Naive B cell (primary cell): ENCODE measurements around the gene TLDC2. TPM values are rescaled to one million over a fixed set of nuclear protein-coding genes. Genes with fewer than 3 reads are reported as not detected.
"Not testable (repeated sequence)": the region's sequence is repeated elsewhere in the genome, so short reads cannot be mapped to it uniquely, and the experiment has no call there.

ENCODE experiments used
- ATAC-seq, 2 donors: fragments of 150-1000 bp; cut with Tn5 transposase; 2 replicates each; pipeline ENCODE4 v1.10.0; 2021; ENCODE audit warnings: low read depth in 2 of 2, mild to moderate bottlenecking in 2 of 2, moderate library complexity in 2 of 2
- DNase-seq: peaks from one replicate; pipeline ENCODE4 v3.0.0; 2022
- H3K27ac Mint-ChIP-seq, 6 donors: one replicate each; pipeline ENCODE4 v1.8.0; 2020 to 2022; ENCODE audit warnings: mild to moderate bottlenecking in 6 of 6, mixed read lengths in 6 of 6, moderate library complexity in 5 of 6, inconsistent platforms in 2 of 6
- H3K27me3 Mint-ChIP-seq, 3 donors: one replicate each; pipeline ENCODE4 v1.8.0; 2021 to 2022; ENCODE audit warnings: mixed read lengths in 3 of 3, mild to moderate bottlenecking in 1 of 3
- H3K36me3 Mint-ChIP-seq, 2 donors: one replicate each; pipeline ENCODE4 v1.8.0; 2020 to 2022; ENCODE audit warnings: mixed read lengths in 2 of 2, inconsistent platforms in 1 of 2, mild to moderate bottlenecking in 1 of 2
- H3K4me1 Mint-ChIP-seq, 3 donors: one replicate each; pipeline ENCODE4 v1.8.0; 2020 to 2022; ENCODE audit warnings: mixed read lengths in 3 of 3, inconsistent platforms in 1 of 3, mild to moderate bottlenecking in 1 of 3, moderate library complexity in 1 of 3
- H3K4me3 Mint-ChIP-seq, 8 donors: one replicate each; pipeline ENCODE4 v1.8.0; 2020 to 2022; ENCODE audit warnings: mild to moderate bottlenecking in 8 of 8, mixed read lengths in 8 of 8, moderate library complexity in 8 of 8, inconsistent platforms in 2 of 8
- H3K9me3 Mint-ChIP-seq, 7 donors: one replicate each; pipeline ENCODE4 v1.8.0; 2020 to 2022; ENCODE audit warnings: mixed read lengths in 7 of 7, mild to moderate bottlenecking in 5 of 7, inconsistent platforms in 2 of 7, moderate library complexity in 1 of 7
- polyA plus RNA-seq, 6 donors: library from polyadenylated mRNA; unstranded; fragments of 300-500 nt; fragmentation: Illumina TruSeq; gene quantifications; one replicate each; pipeline ENCODE4 v1.2.3, GENCODE V29; 2021; ENCODE audit warnings: low read depth in 6 of 6

The TLDC2 gene
- under 1 TPM in 1 of 6 donors, not detected in 5; 0.27 TPM for polyA plus RNA-seq

DNA sequence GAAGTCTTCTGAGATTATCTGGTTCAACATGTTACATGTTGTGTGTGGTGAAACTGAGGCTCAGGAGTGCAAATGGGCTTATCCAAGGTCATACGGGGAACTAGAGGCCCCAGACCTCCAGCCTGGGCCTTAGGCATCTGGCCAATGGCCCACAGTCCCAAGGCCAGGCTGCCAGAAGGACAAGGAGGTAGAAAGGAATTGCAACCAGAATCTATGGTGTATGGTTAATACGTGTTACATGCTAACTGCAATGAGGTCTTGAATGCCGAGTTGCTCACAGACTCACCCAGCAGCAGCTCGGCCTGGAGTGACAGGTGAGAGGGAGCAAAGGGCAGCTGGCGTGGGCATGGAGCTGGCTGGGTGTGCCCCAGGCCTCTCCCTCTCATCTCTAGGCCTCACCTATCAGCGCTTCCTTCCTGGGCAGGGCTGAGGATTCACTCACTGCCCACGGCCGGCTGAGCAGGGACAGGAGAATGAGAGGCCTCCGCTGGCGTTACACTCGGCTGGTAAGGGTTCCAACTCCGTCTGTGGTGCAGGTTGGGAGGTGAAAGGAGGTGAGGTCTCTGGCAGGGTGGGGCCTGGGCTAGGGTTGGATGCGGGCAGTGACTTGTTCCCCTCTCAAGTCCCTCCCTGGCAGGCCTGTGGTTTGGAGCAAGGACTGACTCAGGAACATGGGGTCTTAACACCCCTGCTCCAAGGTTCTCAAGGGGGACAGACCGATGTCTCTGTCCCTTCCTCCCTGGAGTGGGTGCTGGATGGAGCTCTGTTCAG, at the start of gene TLDC2:
Gene TLDC2 (plus strand): TSS at position 437 of the 771 bp plus-strand sequence. CDS start 37 bp downstream, at position 474.
- peaks cover 11 to 33% (median 26%) of the 10 kb centered on the region in 3 donors for H3K4me1 Mint-ChIP-seq
- H3K27ac Mint-ChIP-seq: peak within 1 kb of the TSS in 4 of 6 donors; percentile 42 to 69 (median 50)
- H3K4me3 Mint-ChIP-seq: peak within 1 kb of the TSS in 3 of 8 donors; percentile 51 to 60 (median 57)
- no peaks in the 10 kb centered on the region for H3K27me3 Mint-ChIP-seq
- no peaks in the 10 kb centered on the region for H3K9me3 Mint-ChIP-seq
- DNase-seq (no peak), ATAC-seq (no peak)
- no peaks in the 10 kb centered on the region for H3K36me3 Mint-ChIP-seq

- ATAC-seq: no peak
- Mint-ChIP-seq H3K4me1 (peaks cover 16 to 20% (median 17%) of the 10 kb centered on the region in 3 donors), H3K27me3 (no peaks in the 10 kb centered on the region), H3K9me3 (no peaks in the 10 kb centered on the region), H3K36me3 (peaks cover 0 to 4% of the 10 kb centered on the region in 2 donors), H3K4me3 (no peak overlapping the region), H3K27ac (peak overlapping the region in 3 of 6 donors; percentile 56 to 83 (median 79))
- no peak for DNase-seq
Measured at GRCh38 chr20:36826554-36827244, 49.2 kb upstream of the TLDC2 start.

GRCh38 chr20:36827541-36828279, 48.2 kb upstream of the TLDC2 start:
- ATAC-seq (peak; percentile 61 to 66), DNase-seq (no peak)
- peaks cover 16 to 24% (median 17%) of the 10 kb centered on the region in 3 donors for H3K4me1 Mint-ChIP-seq
- no peaks in the 10 kb centered on the region for H3K27me3 Mint-ChIP-seq
- H3K36me3 Mint-ChIP-seq: peaks cover 0 to 4% of the 10 kb centered on the region in 2 donors
- peak overlapping the region in 5 of 6 donors; percentile 12 to 80 (median 56) for H3K27ac Mint-ChIP-seq
- H3K9me3 Mint-ChIP-seq: no peaks in the 10 kb centered on the region
- H3K4me3 Mint-ChIP-seq: peak overlapping the region in 5 of 8 donors; percentile 1 to 59 (median 47)

- Mint-ChIP-seq H3K4me3 (no peak overlapping the region), H3K36me3 (peaks cover 0 to 4% of the 10 kb centered on the region in 2 donors), H3K27me3 (no peaks in the 10 kb centered on the region), H3K27ac (peak overlapping the region in 3 of 6 donors; percentile 25 to 74 (median 42)), H3K4me1 (peaks cover 23 to 39% (median 35%) of the 10 kb centered on the region in 3 donors), H3K9me3 (no peaks in the 10 kb centered on the region)
- ATAC-seq: no peak
- DNase-seq: no peak
Measured at GRCh38 chr20:36830791-36831691, 44.9 kb upstream of the TLDC2 start.

GRCh38 chr20:36832791-36833190, 43.1 kb upstream of the TLDC2 start:
- Mint-ChIP-seq H3K4me3 (no peak overlapping the region), H3K27ac (peak overlapping the region in 1 of 6 donors; percentile 20), H3K27me3 (no peaks in the 10 kb centered on the region), H3K4me1 (peaks cover 23 to 43% (median 40%) of the 10 kb centered on the region in 3 donors), H3K36me3 (no peaks in the 10 kb centered on the region), H3K9me3 (no peaks in the 10 kb centered on the region)
- ATAC-seq (no peak), DNase-seq (no peak)

- no peaks in the 10 kb centered on the region for H3K27me3 Mint-ChIP-seq
- no peaks in the 10 kb centered on the region for H3K9me3 Mint-ChIP-seq
- peaks cover 21 to 43% (median 41%) of the 10 kb centered on the region in 3 donors for H3K4me1 Mint-ChIP-seq
- peak overlapping the region in 1 of 8 donors; percentile 44 for H3K4me3 Mint-ChIP-seq
- DNase-seq (no peak), ATAC-seq (no peak)
- peak overlapping the region in 1 of 6 donors; percentile 91 for H3K27ac Mint-ChIP-seq
- no peaks in the 10 kb centered on the region for H3K36me3 Mint-ChIP-seq
Measured at GRCh38 chr20:36833275-36834020, 42.5 kb upstream of the TLDC2 start.

- Mint-ChIP-seq H3K4me1 (peaks cover 26 to 57% (median 53%) of the 10 kb centered on the region in 3 donors), H3K4me3 (peak overlapping the region in 7 of 8 donors; percentile 3 to 86 (median 81)), H3K27me3 (no peaks in the 10 kb centered on the region), H3K36me3 (no peaks in the 10 kb centered on the region), H3K9me3 (no peaks in the 10 kb centered on the region), H3K27ac (peak overlapping the region in 3 of 6 donors; percentile 6 to 94 (median 80))
- ATAC-seq: no peak
- no peak for DNase-seq
Measured at GRCh38 chr20:36835025-36835424, 40.9 kb upstream of the TLDC2 start.

DNA sequence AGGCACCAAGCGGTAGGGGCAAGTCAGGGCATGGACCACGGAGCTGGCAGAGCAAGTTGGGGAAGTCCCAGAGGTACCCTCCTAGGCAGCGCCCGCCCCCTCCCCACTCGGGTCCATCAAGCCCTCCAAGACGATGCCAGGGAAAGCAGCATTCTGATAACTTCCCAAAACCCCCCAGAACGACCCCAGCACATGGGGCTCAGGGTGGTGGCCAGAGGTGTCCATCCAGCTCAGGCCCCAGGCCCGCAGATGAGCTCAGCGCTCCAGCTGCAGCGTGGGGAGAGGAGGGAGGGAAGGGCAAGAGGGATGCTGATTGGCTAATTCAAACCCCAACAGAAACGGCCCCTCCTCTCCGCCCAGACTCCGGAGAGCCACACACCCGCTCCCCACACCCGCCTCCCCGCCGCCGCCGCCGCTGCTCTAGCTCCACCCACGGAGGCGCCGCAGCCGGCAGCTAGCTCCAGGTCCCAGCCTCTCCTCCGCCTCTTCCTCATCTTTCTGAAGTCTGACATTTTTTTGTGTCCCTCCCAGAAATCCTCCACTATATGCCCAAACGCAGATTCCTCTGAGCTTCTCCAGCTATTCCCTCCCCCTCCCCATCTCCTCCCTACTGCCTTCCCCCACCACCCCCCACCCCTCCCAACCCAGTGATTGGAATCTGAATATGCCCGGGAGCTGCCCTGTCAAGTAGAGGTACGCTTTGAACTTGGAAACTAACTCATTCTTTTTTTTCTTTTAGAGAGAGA, 40.3 kb upstream of the TLDC2 start:
- peak overlapping the region; percentile 75 to 90 (median 84) for H3K4me3 Mint-ChIP-seq
- peak overlapping the region; percentile 52 to 94 (median 84) for H3K27ac Mint-ChIP-seq

DNA sequence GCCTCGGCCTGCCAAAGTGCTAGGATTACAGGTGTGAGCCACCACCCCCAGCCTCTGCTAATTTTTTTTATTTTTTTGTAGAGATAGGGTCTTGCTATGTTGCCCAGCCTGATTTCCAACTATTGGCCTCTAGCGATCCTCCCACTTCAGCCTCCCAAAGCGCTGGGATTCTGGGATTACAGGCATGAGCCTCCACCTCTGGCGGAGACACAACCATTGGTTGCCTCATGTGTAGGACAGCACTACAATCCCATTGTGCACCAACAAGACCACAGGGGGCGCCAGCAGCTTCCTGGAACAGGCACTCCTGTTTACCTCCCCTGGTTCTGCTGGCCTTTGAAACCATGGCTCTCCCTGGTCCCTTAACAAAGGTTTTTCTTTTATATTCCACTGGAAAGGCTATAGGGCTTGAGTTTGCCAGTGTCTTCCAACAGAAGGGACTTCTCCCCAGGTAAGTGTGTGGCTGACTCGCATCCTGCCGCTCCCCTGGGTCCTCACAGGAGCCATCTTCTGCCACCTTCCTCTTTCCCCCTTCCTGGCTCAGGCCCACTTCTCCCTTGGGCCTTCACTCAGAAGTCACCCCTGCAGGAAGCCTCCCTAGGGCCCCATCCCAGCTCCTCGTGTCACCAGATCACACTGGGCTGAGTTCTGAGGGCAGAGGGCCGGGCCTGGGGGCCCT, 39.2 kb upstream of the TLDC2 start:
- no peaks in the 10 kb centered on the region for H3K36me3 Mint-ChIP-seq
- H3K27ac Mint-ChIP-seq: peak overlapping the region; percentile 89 to 97 (median 93)
- peaks cover 27 to 60% (median 57%) of the 10 kb centered on the region in 3 donors for H3K4me1 Mint-ChIP-seq
- no peaks in the 10 kb centered on the region for H3K27me3 Mint-ChIP-seq
- H3K9me3 Mint-ChIP-seq: no peaks in the 10 kb centered on the region
- ATAC-seq (peak in 1 of 2 donors; percentile 15), DNase-seq (peak; percentile 39)
- H3K4me3 Mint-ChIP-seq: peak overlapping the region; percentile 53 to 90 (median 74)

More for the DNA sequence above, 40.3 kb upstream of the TLDC2 start:
- ATAC-seq (peak; percentile 76 to 77), DNase-seq (peak; percentile 73)
- H3K36me3 Mint-ChIP-seq: no peaks in the 10 kb centered on the region
- no peaks in the 10 kb centered on the region for H3K9me3 Mint-ChIP-seq
- peaks cover 26 to 57% (median 53%) of the 10 kb centered on the region in 3 donors for H3K4me1 Mint-ChIP-seq
- no peaks in the 10 kb centered on the region for H3K27me3 Mint-ChIP-seq

DNA sequence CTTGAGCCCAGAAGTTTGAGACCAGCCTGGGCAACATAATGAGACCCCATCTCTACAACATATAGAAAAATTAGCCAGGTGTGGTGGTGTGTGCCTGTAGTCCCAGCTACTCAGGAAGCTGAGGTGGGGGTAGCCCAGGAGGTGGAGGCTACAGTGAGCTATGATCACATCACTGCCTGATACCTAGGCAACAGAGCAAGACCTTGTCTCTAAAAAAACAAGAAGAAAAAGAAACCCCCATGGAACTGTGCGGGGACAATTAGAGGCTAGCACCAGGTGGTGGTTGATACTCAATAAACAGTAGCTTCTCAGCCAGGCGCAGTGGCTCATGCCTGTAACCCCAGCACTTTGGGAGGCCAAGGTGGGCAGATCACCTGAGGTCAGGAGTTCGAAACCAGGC, 37.6 kb upstream of the TLDC2 start:
- not testable (repeated sequence) for H3K9me3 Mint-ChIP-seq, H3K36me3 Mint-ChIP-seq, H3K27me3 Mint-ChIP-seq
- peaks cover 40 to 73% (median 70%) of the 10 kb centered on the region in 3 donors for H3K4me1 Mint-ChIP-seq
- peak overlapping the region in 7 of 8 donors; percentile 8 to 82 (median 50) for H3K4me3 Mint-ChIP-seq
- peak overlapping the region; percentile 94 to 97 (median 96) for H3K27ac Mint-ChIP-seq
- ATAC-seq: peak; percentile 65 to 69
- peak; percentile 72 for DNase-seq

DNA sequence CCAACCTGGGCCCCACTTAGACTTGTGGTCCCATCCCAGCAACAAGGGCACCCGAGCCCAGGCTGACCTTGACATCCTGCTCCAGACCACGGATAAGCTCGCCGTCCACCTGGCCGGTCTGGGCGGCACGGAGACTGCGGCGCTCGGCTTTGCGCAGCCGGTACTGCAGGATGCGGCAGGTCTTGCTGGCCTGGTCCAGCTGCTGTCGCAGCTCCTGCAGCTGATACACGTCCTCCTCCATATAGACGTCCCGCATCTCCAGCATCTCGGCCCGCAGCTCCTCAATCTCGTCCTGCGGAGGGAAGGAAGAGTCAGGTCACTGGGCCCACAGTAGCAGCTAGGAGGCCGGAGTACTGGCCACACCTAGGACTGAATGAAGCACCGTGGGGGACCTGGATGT, 36.8 kb upstream of the TLDC2 start:
- no peaks in the 10 kb centered on the region for H3K27me3 Mint-ChIP-seq
- H3K9me3 Mint-ChIP-seq: no peaks in the 10 kb centered on the region
- ATAC-seq: no peak
- H3K27ac Mint-ChIP-seq: peak overlapping the region in 5 of 6 donors; percentile 80 to 97 (median 96)
- no peaks in the 10 kb centered on the region for H3K36me3 Mint-ChIP-seq
- H3K4me1 Mint-ChIP-seq: peaks cover 43 to 76% (median 74%) of the 10 kb centered on the region in 3 donors
- no peak for DNase-seq
- peak overlapping the region in 2 of 8 donors; percentile 63 to 82 for H3K4me3 Mint-ChIP-seq
